DND-41 (cell line): ENCODE data around the gene CRIP1.

Experiments
- ATAC-seq: fragments of 200-7000 bp; cut with Tn5 transposase; 3 replicates; pipeline ENCODE4 v1.9.1; 2021; ENCODE audit warnings: low read depth; ENCODE audit not compliant: insufficient read depth
- DNase-seq: peaks from one replicate; pipeline ENCODE4 v3.0.0-alpha.2; 2020
- H2AFZ ChIP-seq: 2 replicates; pipeline ENCODE4 v1.6.0; 2012; ENCODE audit warnings: low read depth, low read length
- H3K27ac ChIP-seq: 2 replicates; pipeline ENCODE4 v1.5.1; 2012; ENCODE audit warnings: low read length, inconsistent platforms
- H3K27me3 ChIP-seq: fragments of 200-600 bp; sonication (generic); 2 replicates; pipeline ENCODE4 v1.6.0; 2012; ENCODE audit warnings: low read length, mild to moderate bottlenecking, inconsistent platforms; ENCODE audit not compliant: insufficient read depth, poor library complexity
- H3K36me3 ChIP-seq: 2 replicates; pipeline ENCODE4 v1.5.1; 2012; ENCODE audit warnings: low read length, inconsistent platforms; ENCODE audit not compliant: insufficient read depth
- H3K4me1 ChIP-seq: 2 replicates; pipeline ENCODE4 v1.5.1; 2012; ENCODE audit warnings: mild to moderate bottlenecking, low read length; ENCODE audit not compliant: insufficient read depth
- H3K4me2 ChIP-seq: 2 replicates; pipeline ENCODE4 v1.6.0; 2012; ENCODE audit warnings: mild to moderate bottlenecking, moderate library complexity, low read length, inconsistent platforms; ENCODE audit not compliant: insufficient read depth
- H3K4me3 ChIP-seq, 2 experiments: fragments of 200-600 bp in 1 of 2; shearing (Covaris generic) in 1 of 2; 2 replicates each; pipeline ENCODE4 v1.5.1; 2012 to 2016; ENCODE audit warnings: inconsistent platforms in 2 of 2, low read length in 2 of 2, mild to moderate bottlenecking in 2 of 2, low read depth in 1 of 2, moderate library complexity in 1 of 2
- H3K79me2 ChIP-seq: 2 replicates; pipeline ENCODE4 v1.6.0; 2012; ENCODE audit warnings: low read length, inconsistent platforms; ENCODE audit not compliant: insufficient read depth
- H3K9ac ChIP-seq: 2 replicates; pipeline ENCODE4 v1.6.0; 2012; ENCODE audit warnings: low read depth, mild to moderate bottlenecking, inconsistent platforms, low read length, moderate library complexity
- H3K9me3 ChIP-seq: 2 replicates; pipeline ENCODE4 v1.5.1; 2012; ENCODE audit warnings: low read length, moderate library complexity, mild to moderate bottlenecking, inconsistent platforms; ENCODE audit not compliant: insufficient read depth, severe bottlenecking
- H4K20me1 ChIP-seq: 2 replicates; pipeline ENCODE4 v1.6.0; 2012; ENCODE audit warnings: low read length; ENCODE audit not compliant: insufficient read depth
- CTCF ChIP-seq: IDR thresholded peaks from 2 replicates; pipeline ENCODE4 v1.5.1; 2012; ENCODE audit warnings: borderline replicate concordance, low read length, moderate library complexity, mild to moderate bottlenecking; ENCODE audit not compliant: poor library complexity, severe bottlenecking; ENCODE audit errors: extremely low read depth
- EZH2 ChIP-seq: IDR thresholded peaks from 3 replicates; pipeline ENCODE4 v1.6.1; 2012; ENCODE audit warnings: borderline replicate concordance, low read depth, mild to moderate bottlenecking, moderate library complexity, low read length, inconsistent platforms; ENCODE audit not compliant: severe bottlenecking

Gene CRIP1

DNA sequence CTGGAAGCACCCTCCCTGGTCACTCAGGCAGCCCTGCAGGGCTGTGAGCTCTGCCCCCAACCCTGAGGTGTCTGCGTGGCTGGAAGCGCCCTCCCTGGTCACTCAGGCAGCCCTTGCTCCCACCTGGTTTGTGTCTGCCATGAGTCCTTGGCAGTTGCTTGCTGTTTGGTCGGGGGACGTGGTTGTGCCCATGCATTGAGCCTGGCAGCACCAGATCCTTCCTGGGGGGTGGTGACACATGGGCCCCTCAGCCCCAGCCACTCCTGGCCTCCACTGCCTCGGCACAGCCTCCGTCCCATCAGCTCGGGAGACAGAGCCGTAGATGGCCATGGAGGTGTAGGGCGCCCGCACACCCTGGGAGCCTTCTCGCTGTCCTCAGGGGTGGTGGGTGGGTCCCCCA is 47.5 kb upstream of the CRIP1 start:
- Histone ChIP-seq H3K9ac (no peak overlapping the region), H3K9me3 (no peaks in the 10 kb centered on the region), H4K20me1 (peaks cover 82% of the 10 kb centered on the region), H3K36me3 (peaks cover 73% of the 10 kb centered on the region), H3K79me2 (peaks cover 80% of the 10 kb centered on the region), H3K4me2 (no peak overlapping the region), H3K4me1 (no peaks in the 10 kb centered on the region), H3K27me3 (no peaks in the 10 kb centered on the region), H2AFZ (no peak overlapping the region), H3K27ac (no peak overlapping the region), H3K4me3 (no peak overlapping the region)
- DNase-seq = no peak
- no peak for ATAC-seq
- TF ChIP-seq CTCF = no peak
- no peak for TF ChIP-seq EZH2

- H3K4me3 ChIP-seq = no peak overlapping the region
Measured at GRCh38 chr14:105439710-105440553, 46.8 kb upstream of the CRIP1 start.

GRCh38 chr14:105440554-105440900 is 46.2 kb upstream of the CRIP1 start:
- peaks cover 78% of the 10 kb centered on the region for H3K79me2 ChIP-seq

More at GRCh38 chr14:105439710-105440553, 46.8 kb upstream of the CRIP1 start:
- peaks cover 78% of the 10 kb centered on the region for H3K79me2 ChIP-seq
- DNase-seq (no peak), ATAC-seq (no peak; the same call in 2 of the 3 replicates)
- no peak overlapping the region for H2AFZ ChIP-seq
- TF ChIP-seq EZH2 = no peak
- TF ChIP-seq CTCF = no peak
- H3K27me3 ChIP-seq = no peaks in the 10 kb centered on the region
- H4K20me1 ChIP-seq = peaks cover 79% of the 10 kb centered on the region
- H3K27ac ChIP-seq = no peak overlapping the region
- no peaks in the 10 kb centered on the region for H3K9me3 ChIP-seq
- H3K9ac ChIP-seq = no peak overlapping the region
- H3K4me2 ChIP-seq = no peak overlapping the region
- no peaks in the 10 kb centered on the region for H3K4me1 ChIP-seq
- peaks cover 71% of the 10 kb centered on the region for H3K36me3 ChIP-seq

More at GRCh38 chr14:105440554-105440900, 46.2 kb upstream of the CRIP1 start:
- H3K27me3 ChIP-seq = no peaks in the 10 kb centered on the region
- no peaks in the 10 kb centered on the region for H3K4me1 ChIP-seq
- H3K9me3 ChIP-seq = no peaks in the 10 kb centered on the region
- ATAC-seq = no peak
- no peak overlapping the region for H2AFZ ChIP-seq
- H3K9ac ChIP-seq = no peak overlapping the region
- TF ChIP-seq CTCF (no peak), EZH2 (no peak)
- DNase-seq = no peak
- H3K4me3 ChIP-seq = no peak overlapping the region
- H3K36me3 ChIP-seq = peaks cover 76% of the 10 kb centered on the region
- H3K27ac ChIP-seq = no peak overlapping the region
- H3K4me2 ChIP-seq = no peak overlapping the region
- peaks cover 79% of the 10 kb centered on the region for H4K20me1 ChIP-seq
